ENCODE results near the gene SUV39H1. TPM values are rescaled to one million over a fixed set of nuclear protein-coding genes. Genes with fewer than 3 reads are reported as not detected.

SUV39H1 gene
- total and polyA plus RNA-seq, 9 of the 15 experiments (the other 6 are each of a cell fraction or from before 2014, with no cell fraction given), result 4.7 to 34.7 (median 17.9) TPM

- TF ChIP-seq NFIX (CRISPR knock-in tag; IDR thresholded peaks at IDR 0.05; ENCODE audit: low read depth), result no peak
- peak; percentile 55 for TF ChIP-seq CXXC5 (CRISPR knock-in tag; IDR thresholded peaks at IDR 0.05)
- TF ChIP-seq RBM25 (IDR thresholded peaks at IDR 0.05; ENCODE audit: low read depth, low read length, severe bottlenecking), result peak; percentile 87
- TF ChIP-seq BRD9 (IDR thresholded peaks at IDR 0.05; ENCODE audit: low read depth, partially characterized antibody), result no peak
- TF ChIP-seq CSDE1 (IDR thresholded peaks at IDR 0.05), result no peak
- TF ChIP-seq NR2C2 (CRISPR knock-in tag; IDR thresholded peaks at IDR 0.05), result no peak
- TF ChIP-seq NR2C2 (tag; IDR thresholded peaks at IDR 0.05), result peak; percentile 60; the same call in 1 of the 2 replicates
- TF ChIP-seq ELF2 (CRISPR knock-in tag; IDR thresholded peaks at IDR 0.05), result no peak
- no peak for TF ChIP-seq ZC3H8 (IDR thresholded peaks at IDR 0.05)
- peak; percentile 46; the same call in 1 of the 2 replicates for TF ChIP-seq CBX1 (IDR thresholded peaks at IDR 0.05; ENCODE audit: low read depth)
- TF ChIP-seq SP2 (IDR thresholded peaks at IDR 0.05; ENCODE audit: extremely low read depth, low read depth, low read length, poor library complexity, severe bottlenecking), result peak; percentile 30
- TF ChIP-seq MNT (conservative IDR thresholded peaks at IDR 0.05), result peak in 1 of 2 experiments; percentile 71; a peak in 3 of 4 replicates
- TF ChIP-seq BRF2 (IDR thresholded peaks at IDR 0.05; ENCODE audit: borderline replicate concordance, insufficient read depth, insufficient read length), result no peak
- no peak for TF ChIP-seq RFX5 (IDR thresholded peaks at IDR 0.05; ENCODE audit: low read depth, low read length)
- TF ChIP-seq MYBL2 (IDR thresholded peaks at IDR 0.05; ENCODE audit: low read depth), result no peak
- no peak for TF ChIP-seq MYBL2 (CRISPR knock-in tag; IDR thresholded peaks at IDR 0.05; ENCODE audit: borderline replicate concordance)
- TF ChIP-seq TFAP4 (CRISPR knock-in tag; IDR thresholded peaks at IDR 0.05; ENCODE audit: borderline replicate concordance), result peak; percentile 64
- no peak for TF ChIP-seq BDP1 (IDR thresholded peaks at IDR 0.05; ENCODE audit: insufficient read depth, insufficient read length)
- no peak for TF ChIP-seq EHMT2 (IDR thresholded peaks at IDR 0.05)
- TF ChIP-seq ZNF444 (CRISPR knock-in tag; IDR thresholded peaks at IDR 0.05), result 0 out of 2 replicates have a peak, but pooled peaks have one; percentile 29
- TF ChIP-seq POU5F1 (IDR thresholded peaks at IDR 0.05; ENCODE audit: borderline replicate concordance, low read depth, low read length, partially characterized antibody), result no peak
- TF ChIP-seq SAP30 (IDR thresholded peaks at IDR 0.05; ENCODE audit: borderline replicate concordance, insufficient read depth, low read depth, low read length, poor library complexity, severe bottlenecking), result no peak
- TF ChIP-seq PHTF2 (CRISPR knock-in tag; IDR thresholded peaks at IDR 0.05), result no peak
Measured at GRCh38 chrX:48676106-48676892, 20.2 kb upstream of the SUV39H1 start (continued).

Data from K562 (cell line).